Measurements from ENCODE around the gene TBC1D1.

Gene TBC1D1

GRCh38 chr4:38114386-38115150 lies 223.7 kb downstream of the TBC1D1 start:
- Histone ChIP-seq H3K4me3 (ENCODE audit: low read depth, low read length) (no peak overlapping the region), H3K4me1 (ENCODE audit: control insufficient read depth, insufficient read depth, low read length) (peaks cover 6% of the 10 kb centered on the region; the same call in 1 of the 2 replicates), H3K36me3 (ENCODE audit: control insufficient read depth in 2 of 2, insufficient read depth in 1 of 2, low read length in 2 of 2) (peaks cover 0 to 24% of the 10 kb centered on the region in 2 experiments; a peak in 1 of 3 replicates), H3K27ac (ENCODE audit: extremely low read depth, low read depth, low read length) (no peak overlapping the region), H3K9me3 (ENCODE audit: control insufficient read depth, insufficient read depth, low read depth, low read length) (no peaks in the 10 kb centered on the region)
- TF ChIP-seq SP3 (tag by site-specific recombination; IDR thresholded peaks at IDR 0.05) (no peak), KLF7 (tag by site-specific recombination; IDR thresholded peaks at IDR 0.05; ENCODE audit: borderline replicate concordance) (no peak), BCL11A (tag by site-specific recombination; IDR thresholded peaks at IDR 0.05; ENCODE audit: low read depth) (no peak), ZNF514 (tag by site-specific recombination; IDR thresholded peaks at IDR 0.05) (no peak), ZSCAN5A (tag by site-specific recombination; IDR thresholded peaks at IDR 0.05) (no peak), ZNF140 (tag by site-specific recombination; IDR thresholded peaks at IDR 0.05) (no peak), ZNF513 (tag by site-specific recombination; IDR thresholded peaks at IDR 0.05) (no peak), ZNF610 (tag by site-specific recombination; IDR thresholded peaks at IDR 0.05; ENCODE audit: borderline replicate concordance) (no peak), ZNF10 (tag by site-specific recombination; IDR thresholded peaks at IDR 0.05) (no peak), HOXC10 (CRISPR knock-in tag; IDR thresholded peaks at IDR 0.05) (no peak), ZNF624 (tag by site-specific recombination; IDR thresholded peaks at IDR 0.05) (no peak), ZNF707 (tag by site-specific recombination; IDR thresholded peaks at IDR 0.05) (no peak)
- ChIA-PET POLR2A (no interaction called here), CTCF (interaction anchor here (0.6 to 0.9 kb wide), 2 partner anchors 58 to 588 kb away, joined by 3 to 4 read pairs; no protein-coding TSS in a partner anchor)

DNA sequence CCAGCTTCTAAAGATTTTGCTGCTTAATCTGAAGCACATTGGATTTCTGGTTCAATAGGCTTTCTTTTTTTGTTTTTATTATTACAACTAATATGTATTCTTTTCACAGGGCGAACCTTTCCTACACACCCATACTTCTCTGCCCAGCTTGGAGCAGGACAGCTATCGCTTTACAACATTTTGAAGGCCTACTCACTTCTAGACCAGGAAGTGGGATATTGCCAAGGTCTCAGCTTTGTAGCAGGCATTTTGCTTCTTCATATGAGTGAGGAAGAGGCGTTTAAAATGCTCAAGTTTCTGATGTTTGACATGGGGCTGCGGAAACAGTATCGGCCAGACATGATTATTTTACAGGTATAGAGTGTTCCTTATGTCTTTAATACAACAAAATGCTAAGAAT lies 224.7 kb downstream of the TBC1D1 start:
- H3K4me3 ChIP-seq (ENCODE audit: low read depth, low read length): no peak overlapping the region
- peaks cover 13% of the 10 kb centered on the region for H3K4me1 ChIP-seq (ENCODE audit: control insufficient read depth, insufficient read depth, low read length)
- no peak for TF ChIP-seq ZBTB10 (tag by site-specific recombination; IDR thresholded peaks at IDR 0.05)
- TF ChIP-seq ZNF626 (tag by site-specific recombination; IDR thresholded peaks at IDR 0.05): no peak
- no peak for TF ChIP-seq ZNF670 (tag by site-specific recombination; IDR thresholded peaks at IDR 0.05; ENCODE audit: low read depth)
- no peaks in the 10 kb centered on the region for H3K9me3 ChIP-seq (ENCODE audit: control insufficient read depth, insufficient read depth, low read depth, low read length)
- POLR2A ChIA-PET: no interaction called here
- H3K36me3 ChIP-seq (ENCODE audit: control insufficient read depth in 2 of 2, insufficient read depth in 1 of 2, low read length in 2 of 2): peaks cover 0 to 24% of the 10 kb centered on the region in 2 experiments; a peak in 1 of 3 replicates
- H3K27ac ChIP-seq (ENCODE audit: extremely low read depth, low read depth, low read length): no peak overlapping the region
- CTCF ChIA-PET: interaction anchor here (0.7 kb wide), 1 partner anchor 64 kb away, joined by 3 read pairs; no protein-coding TSS in a partner anchor

DNA sequence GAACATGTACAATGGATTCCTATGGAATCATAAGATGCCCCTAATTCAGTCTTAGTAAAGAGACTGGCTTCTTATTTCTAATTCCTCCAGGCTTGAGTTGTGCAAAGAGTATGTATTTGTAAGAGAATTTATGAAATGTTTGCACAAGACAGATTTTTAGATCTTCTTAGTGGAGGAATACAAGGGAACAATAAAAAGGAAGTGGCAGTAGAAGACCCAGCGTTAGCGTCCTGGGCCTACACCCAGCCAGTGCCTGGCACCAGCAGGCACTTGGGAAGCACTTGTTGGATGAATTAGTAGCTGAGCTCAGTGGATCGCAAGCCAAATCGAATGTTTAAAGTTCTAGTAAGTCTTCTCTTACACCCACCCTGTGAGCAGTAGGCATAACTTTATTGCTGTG lies 226.7 kb downstream of the TBC1D1 start:
- H3K36me3 ChIP-seq (ENCODE audit: control insufficient read depth in 2 of 2, insufficient read depth in 1 of 2, low read length in 2 of 2): peaks cover 0 to 31% of the 10 kb centered on the region in 2 experiments; a peak in 1 of 3 replicates
- peaks cover 13% of the 10 kb centered on the region for H3K4me1 ChIP-seq (ENCODE audit: control insufficient read depth, insufficient read depth, low read length)
- TF ChIP-seq ZNF514 (tag by site-specific recombination; IDR thresholded peaks at IDR 0.05) (no peak), ZNF560 (tag by site-specific recombination; IDR thresholded peaks at IDR 0.05; ENCODE audit: borderline replicate concordance) (no peak), OSR2 (tag by site-specific recombination; IDR thresholded peaks at IDR 0.05) (no peak)
- ChIA-PET POLR2A (no interaction called here), CTCF (no interaction called here)
- no peaks in the 10 kb centered on the region for H3K9me3 ChIP-seq (ENCODE audit: control insufficient read depth, insufficient read depth, low read depth, low read length)
- H3K27ac ChIP-seq (ENCODE audit: extremely low read depth, low read depth, low read length): no peak overlapping the region
- no peak overlapping the region for H3K4me3 ChIP-seq (ENCODE audit: low read depth, low read length)
